ENCODE results near the gene CD151. TPM values are rescaled to one million over a fixed set of nuclear protein-coding genes. Genes with fewer than 3 reads are reported as not detected.

CD151 gene
- total RNA-seq, 1 experiment from 2014 or later, result 296 TPM

DNA sequence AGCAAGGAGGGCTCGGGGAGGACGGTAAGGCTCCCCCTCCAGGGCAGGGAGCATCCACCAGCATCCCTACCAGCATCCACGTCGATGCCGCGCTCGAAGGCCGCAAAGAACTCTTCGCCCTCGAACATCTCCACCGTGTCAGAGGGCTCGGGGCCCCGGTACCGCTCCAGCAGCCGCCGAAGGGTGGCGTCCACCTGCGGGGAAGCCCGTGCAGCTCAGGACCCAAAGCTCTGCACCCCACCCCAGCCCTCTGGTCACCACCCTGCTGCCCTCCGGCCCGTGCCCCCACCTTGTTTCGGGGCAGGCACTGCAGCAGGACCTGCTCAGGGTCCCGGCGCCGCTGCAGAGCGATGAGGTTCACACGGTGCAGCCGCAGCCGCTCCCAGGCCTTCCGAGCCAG lies 32.3 kb upstream of the CD151 start:
- Histone ChIP-seq H3K4me1 (ENCODE audit: control insufficient read depth in 1 of 2, insufficient read depth in 2 of 2, low read length in 2 of 2) (peaks cover 26 to 46% of the 10 kb centered on the region in 2 experiments), H3K79me2 (ENCODE audit: insufficient read depth, low read length) (peaks cover 32% of the 10 kb centered on the region), H3K9me3 (ENCODE audit: control insufficient read depth in 1 of 2, insufficient read depth in 1 of 2, low read depth in 1 of 2, low read length in 2 of 2) (no peaks in the 10 kb centered on the region), H3K27me3 (ENCODE audit: insufficient read depth, low read length) (no peaks in the 10 kb centered on the region), H3K9ac (ENCODE audit: low read length) (no peak overlapping the region), H2AFZ (ENCODE audit: low read depth, low read length, poor library complexity, severe bottlenecking) (no peak overlapping the region), H3K27ac (ENCODE audit: low read depth, low read length) (no peak overlapping the region), H4K20me1 (ENCODE audit: insufficient read depth) (no peaks in the 10 kb centered on the region), H3K4me2 (ENCODE audit: low read length) (no peak overlapping the region), H3K9me2 (ENCODE audit: insufficient read depth) (no peaks in the 10 kb centered on the region), H3K36me3 (ENCODE audit: control insufficient read depth in 1 of 2, insufficient read depth in 2 of 2, low read length in 2 of 2) (peaks cover 0 to 9% of the 10 kb centered on the region in 2 experiments; a peak in 1 of 4 replicates), H3K4me3 (replicated peaks in 1 of 2; ENCODE audit: low read depth in 1 of 2, low read length in 2 of 2) (no peak overlapping the region)
- ChIA-PET CTCF (interaction anchor here (0.8 kb wide), 1 partner anchor 9 kb away, joined by 3 read pairs; the partner anchor contains the start of gene RPLP2), RAD21 (ENCODE audit: low non-redundant PET in 1 of 2, low total read pairs in 2 of 2, uncharacterized antibody in 2 of 2, unreplicated experiment in 2 of 2) (no interaction called here), POLR2A (no interaction called here)
- BruUV-seq (replicated peaks), result no TSS peak
- TF ChIP-seq EZH2phosphoT487 (IDR thresholded peaks at IDR 0.05; ENCODE audit: borderline replicate concordance) (no peak), POLR2A (IDR thresholded peaks at IDR 0.05; ENCODE audit: borderline replicate concordance, extremely low read depth, insufficient read depth, insufficient read length) (no peak), CBX3 (IDR thresholded peaks at IDR 0.05; ENCODE audit: low read depth) (no peak), YY1 (IDR thresholded peaks at IDR 0.05; ENCODE audit: extremely low read depth, insufficient replicate concordance, low read depth, low read length) (no peak), ZFX (IDR thresholded peaks at IDR 0.05) (no peak), SP1 (IDR thresholded peaks at IDR 0.05; ENCODE audit: low read depth) (no peak), SRF (IDR thresholded peaks at IDR 0.05; ENCODE audit: low read depth) (no peak), ZNF274 (IDR thresholded peaks at IDR 0.05; ENCODE audit: low read depth, low read length) (no peak), POLR2AphosphoS5 (IDR thresholded peaks at IDR 0.05; ENCODE audit: low read depth, low read length) (no peak), SIN3A (IDR thresholded peaks at IDR 0.05; ENCODE audit: low read depth) (no peak)
- TF ChIP-seq, protein P1, sequence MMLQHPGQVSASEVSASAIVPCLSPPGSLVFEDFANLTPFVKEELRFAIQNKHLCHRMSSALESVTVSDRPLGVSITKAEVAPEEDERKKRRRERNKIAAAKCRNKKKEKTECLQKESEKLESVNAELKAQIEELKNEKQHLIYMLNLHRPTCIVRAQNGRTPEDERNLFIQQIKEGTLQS (IDR thresholded peaks at IDR 0.05), result no peak
- TF ChIP-seq, protein P2, sequence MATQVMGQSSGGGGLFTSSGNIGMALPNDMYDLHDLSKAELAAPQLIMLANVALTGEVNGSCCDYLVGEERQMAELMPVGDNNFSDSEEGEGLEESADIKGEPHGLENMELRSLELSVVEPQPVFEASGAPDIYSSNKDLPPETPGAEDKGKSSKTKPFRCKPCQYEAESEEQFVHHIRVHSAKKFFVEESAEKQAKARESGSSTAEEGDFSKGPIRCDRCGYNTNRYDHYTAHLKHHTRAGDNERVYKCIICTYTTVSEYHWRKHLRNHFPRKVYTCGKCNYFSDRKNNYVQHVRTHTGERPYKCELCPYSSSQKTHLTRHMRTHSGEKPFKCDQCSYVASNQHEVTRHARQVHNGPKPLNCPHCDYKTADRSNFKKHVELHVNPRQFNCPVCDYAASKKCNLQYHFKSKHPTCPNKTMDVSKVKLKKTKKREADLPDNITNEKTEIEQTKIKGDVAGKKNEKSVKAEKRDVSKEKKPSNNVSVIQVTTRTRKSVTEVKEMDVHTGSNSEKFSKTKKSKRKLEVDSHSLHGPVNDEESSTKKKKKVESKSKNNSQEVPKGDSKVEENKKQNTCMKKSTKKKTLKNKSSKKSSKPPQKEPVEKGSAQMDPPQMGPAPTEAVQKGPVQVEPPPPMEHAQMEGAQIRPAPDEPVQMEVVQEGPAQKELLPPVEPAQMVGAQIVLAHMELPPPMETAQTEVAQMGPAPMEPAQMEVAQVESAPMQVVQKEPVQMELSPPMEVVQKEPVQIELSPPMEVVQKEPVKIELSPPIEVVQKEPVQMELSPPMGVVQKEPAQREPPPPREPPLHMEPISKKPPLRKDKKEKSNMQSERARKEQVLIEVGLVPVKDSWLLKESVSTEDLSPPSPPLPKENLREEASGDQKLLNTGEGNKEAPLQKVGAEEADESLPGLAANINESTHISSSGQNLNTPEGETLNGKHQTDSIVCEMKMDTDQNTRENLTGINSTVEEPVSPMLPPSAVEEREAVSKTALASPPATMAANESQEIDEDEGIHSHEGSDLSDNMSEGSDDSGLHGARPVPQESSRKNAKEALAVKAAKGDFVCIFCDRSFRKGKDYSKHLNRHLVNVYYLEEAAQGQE (IDR thresholded peaks at IDR 0.05; ENCODE audit: low read depth), result no peak
- DNase-seq (ENCODE audit: low read depth, low spot score) (no peak), ATAC-seq (no peak)
- intact Hi-C loops (cut with micrococcal nuclease), result no loop called here
